Skin epidermis (tissue), 12 donors: Measurements from ENCODE around the gene TPSAB1.
"Not testable (repeated sequence)": the region's sequence is repeated elsewhere in the genome, so short reads cannot be mapped to it uniquely, and the experiment has no call there.

Source experiments
- H3K27ac ChIP-seq, 21 experiments: fragments of 200-600 bp; sonication (generic) in 11 of 21; one replicate each; pipeline ENCODE4 v1.5.0; 2020; ENCODE audit warnings: mild to moderate bottlenecking in 3 of 21, inconsistent platforms in 2 of 21, moderate library complexity in 2 of 21
- H3K4me3 ChIP-seq, 7 experiments: fragments of 200-600 bp; sonication (generic) in 2 of 7; one replicate each; pipeline ENCODE4 v1.5.0; 2020; ENCODE audit warnings: inconsistent platforms in 2 of 7, mild to moderate bottlenecking in 2 of 7, moderate library complexity in 1 of 7

The TPSAB1 gene

DNA sequence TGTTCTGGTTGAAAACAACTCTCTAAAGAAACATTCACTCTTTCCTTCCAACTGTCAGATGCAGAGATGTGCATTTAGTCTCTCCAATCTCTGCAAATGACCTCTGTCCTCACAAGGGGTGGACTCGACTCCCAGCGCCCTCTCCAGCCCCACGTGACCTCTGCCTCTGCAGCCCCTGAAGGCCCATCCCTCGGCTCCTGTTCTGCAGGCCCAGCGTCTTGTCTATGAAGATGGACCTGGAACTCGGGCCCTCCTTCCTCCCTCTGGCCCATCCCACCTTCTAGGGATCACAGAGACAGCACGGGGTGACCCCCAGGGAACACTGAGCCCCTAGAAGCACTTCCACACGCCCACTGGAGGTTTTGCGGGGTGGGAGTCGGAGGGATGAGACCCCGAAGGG lies 2.9 kb downstream of the TPSAB1 start:
- H3K27ac ChIP-seq, H3K4me3 ChIP-seq: not testable (repeated sequence)

DNA sequence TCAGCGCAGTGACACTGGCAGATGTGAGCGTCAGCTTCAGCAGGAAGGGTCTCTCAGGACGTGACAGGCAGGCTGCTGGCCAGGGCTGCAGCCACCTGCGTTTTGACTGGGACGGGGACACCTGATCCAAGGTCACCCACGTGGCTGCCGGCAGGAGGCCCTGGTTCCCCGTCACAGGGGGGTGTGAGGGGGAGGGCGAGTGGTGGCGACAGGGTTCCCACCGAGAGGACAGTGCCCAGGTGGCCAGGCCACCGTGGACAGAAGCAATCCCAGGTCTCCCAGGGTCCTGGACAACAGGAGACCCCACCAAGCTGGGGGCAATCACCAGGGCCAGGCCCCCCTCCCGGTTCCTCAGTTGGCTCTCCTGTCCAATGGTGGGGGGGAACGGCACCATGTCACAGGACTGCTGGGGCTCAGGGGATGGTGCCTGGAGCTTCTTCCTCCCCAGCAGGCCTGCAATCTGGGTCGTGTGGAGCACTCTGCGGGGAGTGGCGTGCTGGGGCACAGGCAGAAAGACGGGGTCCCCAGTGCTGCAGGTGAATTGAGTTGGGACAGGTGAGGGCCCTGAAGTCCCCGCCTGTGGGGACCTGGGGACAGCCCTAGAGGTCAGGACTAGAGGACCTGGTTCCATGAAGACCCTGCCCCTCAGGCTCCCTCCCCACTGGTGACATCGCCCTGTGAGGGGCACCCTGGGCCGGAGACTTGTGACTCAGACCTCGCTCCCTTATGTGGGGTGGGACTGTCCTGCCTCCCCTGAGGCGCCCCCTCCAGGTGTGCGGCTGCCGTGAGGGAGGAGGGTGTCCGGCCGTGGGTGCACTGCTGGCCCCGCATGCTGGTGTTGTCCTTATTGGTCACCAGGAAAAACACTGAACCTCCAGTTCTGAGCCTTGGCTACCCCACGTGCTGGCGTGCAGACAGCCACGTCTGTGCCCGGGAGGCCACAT lies 3.7 kb downstream of the TPSAB1 start:
- not testable (repeated sequence) for H3K4me3 ChIP-seq, H3K27ac ChIP-seq

DNA sequence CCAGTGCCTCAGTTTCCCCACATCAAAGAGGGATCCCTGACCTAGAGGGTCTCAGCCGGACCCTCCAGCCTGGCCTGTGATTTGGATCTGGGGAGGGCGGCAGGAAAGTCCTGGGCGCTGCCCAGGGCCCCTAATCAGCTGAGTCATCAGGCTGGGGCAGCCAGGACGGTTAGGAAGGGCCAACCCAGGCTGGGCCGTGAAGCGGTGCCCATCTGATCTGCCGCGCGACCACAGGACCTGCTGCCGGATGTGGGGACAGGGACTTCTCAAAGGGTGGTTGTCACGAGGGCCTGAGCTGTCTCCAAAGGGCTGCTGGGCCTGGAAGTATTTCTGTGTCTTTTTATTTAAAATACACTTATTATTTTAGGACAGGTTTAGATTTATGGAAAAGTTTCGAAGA lies 4.4 kb downstream of the TPSAB1 start:
- Histone ChIP-seq H3K4me3 (no peak overlapping the region), H3K27ac (no peak overlapping the region)

DNA sequence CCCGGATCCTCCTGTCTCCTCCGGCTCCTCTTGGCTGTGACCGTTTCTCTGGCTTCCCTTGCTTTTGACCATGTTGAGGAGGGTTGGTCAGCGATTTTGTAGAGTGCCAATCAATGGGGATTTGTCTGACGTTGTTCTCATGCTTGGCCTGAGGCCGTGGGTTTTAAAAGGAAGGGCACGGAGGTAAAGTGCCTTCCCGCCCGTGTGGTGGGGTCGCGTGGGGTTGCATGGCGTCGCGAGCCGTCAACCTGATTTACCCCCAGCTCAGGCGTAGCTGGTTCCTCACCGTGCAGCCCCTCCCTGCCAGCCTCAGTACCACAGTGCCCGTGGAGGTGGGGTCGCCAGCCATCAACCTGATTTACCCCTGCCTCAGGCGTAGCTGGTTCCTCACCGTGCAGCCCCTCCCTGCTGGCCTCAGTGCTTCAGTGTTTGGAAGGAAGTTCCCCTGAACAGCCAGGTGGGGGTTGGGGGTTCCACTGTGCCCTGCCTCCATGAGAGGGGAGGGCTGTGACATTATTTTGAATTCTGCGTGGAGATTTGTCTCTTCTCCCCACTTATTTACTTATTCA lies 5.0 kb downstream of the TPSAB1 start:
- Histone ChIP-seq H3K27ac (no peak overlapping the region), H3K4me3 (no peak overlapping the region)

DNA sequence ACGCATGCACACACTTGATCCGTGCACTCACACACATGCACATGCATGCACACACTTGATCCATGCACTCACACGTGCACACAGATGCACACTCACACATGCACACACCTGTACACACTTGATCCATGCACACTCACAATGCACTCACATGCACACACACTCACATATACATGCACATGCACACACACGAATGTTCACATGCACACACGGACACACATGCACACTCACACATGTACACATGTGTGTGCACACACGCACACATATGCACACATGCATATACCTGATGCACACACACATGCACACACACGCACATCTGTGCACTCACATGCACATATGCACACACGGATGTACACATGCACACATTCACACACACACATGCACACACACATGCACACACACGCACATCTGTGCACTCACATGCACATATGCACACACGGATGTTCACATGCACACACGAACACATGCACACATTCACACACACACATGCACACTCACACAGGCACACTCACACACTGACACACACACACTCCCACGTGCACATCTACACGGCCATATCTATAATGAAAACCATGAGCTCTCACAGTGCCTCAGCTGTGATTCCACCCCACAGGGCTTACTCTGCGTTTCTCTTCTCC lies 7.5 kb downstream of the TPSAB1 start:
- not testable (repeated sequence) for H3K4me3 ChIP-seq, H3K27ac ChIP-seq

DNA sequence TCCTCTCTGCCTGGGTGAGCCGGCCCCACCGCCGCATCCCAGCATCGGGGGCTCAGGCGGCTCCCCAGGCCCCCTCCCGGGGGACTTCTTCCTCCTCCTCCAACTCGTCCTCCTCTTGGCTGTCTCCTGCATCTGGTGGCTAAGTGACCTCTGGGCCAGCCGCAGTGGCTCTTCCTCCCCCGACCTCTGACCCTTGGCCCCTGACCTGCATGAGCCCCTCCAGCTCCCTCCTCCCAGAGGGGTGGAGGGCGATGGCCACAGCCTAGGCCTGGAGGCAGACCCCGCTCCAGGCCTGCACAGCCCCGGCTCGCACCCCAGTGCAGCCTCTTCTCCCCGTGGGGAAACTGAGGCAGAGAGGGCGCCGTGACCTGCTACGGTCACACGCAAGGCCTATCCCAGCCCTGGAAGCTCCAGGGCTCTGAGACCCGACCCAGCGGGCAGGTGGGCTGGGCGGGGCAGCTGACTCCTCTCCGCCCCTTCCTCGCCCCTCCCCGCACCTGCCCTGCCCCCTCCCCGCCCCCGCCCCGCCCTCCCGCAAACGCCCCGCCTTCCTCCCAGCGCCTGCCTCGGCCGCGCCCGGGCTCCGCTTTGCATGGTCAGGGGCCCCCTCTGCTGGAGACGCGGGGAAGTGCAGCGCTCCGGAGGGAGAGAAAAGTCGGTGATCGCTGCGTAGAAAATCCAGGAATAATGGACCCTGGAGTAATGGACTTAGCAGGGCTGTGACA lies 8.7 kb downstream of the TPSAB1 start:
- not testable (repeated sequence) for H3K27ac ChIP-seq, H3K4me3 ChIP-seq

DNA sequence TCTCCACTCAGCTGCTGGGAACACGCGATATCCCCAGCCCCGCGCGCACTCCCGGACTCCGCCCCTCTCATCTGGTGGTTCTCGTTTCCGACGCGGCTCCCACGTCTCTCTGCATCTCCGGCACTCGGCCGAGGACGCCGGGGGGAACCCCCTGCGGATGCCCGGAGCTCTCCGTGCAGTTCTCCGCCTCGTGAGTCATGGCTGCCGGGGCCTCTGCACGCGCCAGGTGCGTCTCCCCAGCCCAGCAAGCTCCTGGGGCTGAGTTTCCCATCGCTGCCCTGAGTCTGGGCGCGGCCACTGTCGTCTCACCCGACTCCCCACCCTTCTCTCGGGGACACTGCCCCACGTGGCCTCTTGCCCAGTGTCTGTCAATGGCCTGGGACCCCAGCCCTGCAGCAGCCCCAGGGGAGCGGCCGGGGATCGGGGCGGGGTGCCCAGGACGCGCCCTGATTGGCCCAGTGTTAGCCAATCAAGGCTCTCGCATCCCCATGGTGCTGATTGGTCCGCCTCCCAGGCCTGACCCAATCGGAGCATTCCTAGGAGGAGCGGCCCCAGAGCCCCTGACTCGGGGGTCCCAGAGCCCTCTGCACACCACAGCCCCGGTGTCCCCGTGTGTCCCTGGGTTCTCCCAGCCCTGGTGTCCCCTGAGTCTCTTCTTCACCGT lies 13.3 kb downstream of the TPSAB1 start:
- H3K27ac ChIP-seq, H3K4me3 ChIP-seq: not testable (repeated sequence)

DNA sequence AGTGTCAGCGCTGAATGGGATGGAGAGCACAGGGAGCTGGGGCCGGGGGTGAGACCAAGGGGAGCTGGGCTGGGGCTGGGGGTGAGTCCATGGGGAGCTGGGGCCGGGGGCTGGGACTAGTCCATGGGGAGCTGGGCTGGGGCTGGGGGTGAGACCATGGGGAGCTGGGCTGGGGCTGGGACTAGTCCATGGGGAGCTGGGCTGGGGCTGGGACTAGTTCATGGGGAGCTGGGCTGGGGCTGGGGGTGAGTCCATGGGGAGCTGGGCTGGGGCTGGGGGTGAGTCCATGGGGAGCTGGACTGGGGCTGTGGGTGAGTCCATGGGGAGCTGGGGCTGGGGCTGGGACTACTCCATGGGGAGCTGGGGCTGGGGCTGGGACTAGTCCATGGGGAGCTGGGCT lies 14.3 kb downstream of the TPSAB1 start:
- H3K27ac ChIP-seq, H3K4me3 ChIP-seq: not testable (repeated sequence)

DNA sequence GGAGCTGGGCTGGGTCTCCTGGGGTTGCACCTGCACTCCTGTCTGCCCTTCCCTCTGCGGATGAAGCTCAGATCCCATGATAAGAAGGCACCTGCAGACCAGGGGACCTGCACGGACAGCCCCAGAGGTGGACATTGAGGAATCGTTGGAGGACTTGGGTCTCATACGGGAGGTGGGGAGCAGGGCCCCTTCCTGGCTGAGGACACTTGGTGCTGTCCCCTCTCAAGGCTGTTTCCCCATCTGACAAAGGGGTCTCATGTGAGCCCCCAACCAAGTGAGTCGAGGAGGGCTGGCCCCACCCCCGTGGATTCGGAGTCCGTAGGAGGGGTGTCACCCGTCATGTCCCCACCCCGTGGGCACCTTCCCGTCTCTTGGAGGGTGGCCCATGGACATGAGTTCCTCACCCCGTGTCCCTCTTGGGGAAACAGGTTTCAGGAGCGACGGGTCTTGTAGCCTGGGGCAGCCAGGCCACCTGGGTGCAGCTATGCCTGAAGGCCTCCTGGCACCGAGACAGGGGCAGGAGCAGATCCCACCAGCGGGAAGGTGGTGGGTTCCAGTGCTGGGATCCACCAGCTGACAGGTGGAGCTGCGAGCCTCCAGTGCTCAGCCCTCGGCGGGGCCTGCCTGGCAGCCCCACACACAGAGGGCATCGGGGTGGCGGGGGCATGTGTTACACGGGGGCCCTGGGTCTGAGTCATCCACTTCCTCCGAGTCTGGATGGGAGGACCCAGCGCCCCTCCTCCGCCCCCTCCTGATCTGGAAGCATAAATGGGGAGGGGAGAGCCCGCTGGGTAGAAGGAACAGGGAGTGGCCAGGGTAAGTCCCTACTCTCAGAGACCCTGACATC lies 15.0 kb downstream of the TPSAB1 start, which contains the start of gene TPSD1:
Gene TPSD1 (plus strand): TSS at position 794 of the 847 bp plus-strand sequence. CDS start 212 bp downstream, outside the sequence.
- not testable (repeated sequence) for H3K27ac ChIP-seq, H3K4me3 ChIP-seq

DNA sequence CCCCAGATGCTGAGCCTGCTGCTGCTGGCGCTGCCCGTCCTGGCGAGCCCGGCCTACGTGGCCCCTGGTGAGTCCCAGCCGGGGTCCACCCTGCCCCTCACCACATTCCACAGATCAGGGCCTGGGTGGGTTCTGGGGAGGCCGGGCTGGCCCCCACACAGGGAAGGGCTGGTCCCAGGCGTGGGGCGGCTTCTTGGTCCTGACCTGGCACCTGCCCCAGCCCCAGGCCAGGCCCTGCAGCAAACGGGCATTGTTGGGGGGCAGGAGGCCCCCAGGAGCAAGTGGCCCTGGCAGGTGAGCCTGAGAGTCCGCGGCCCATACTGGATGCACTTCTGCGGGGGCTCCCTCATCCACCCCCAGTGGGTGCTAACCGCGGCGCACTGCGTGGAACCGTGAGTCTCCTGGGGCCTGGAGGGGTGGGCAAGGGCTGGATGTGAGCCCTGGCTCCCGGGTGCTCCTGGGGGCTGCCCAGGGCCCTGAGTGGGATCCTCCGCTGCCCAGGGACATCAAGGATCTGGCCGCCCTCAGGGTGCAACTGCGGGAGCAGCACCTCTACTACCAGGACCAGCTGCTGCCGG lies 15.9 kb downstream of the TPSAB1 start:
- not testable (repeated sequence) for H3K27ac ChIP-seq, H3K4me3 ChIP-seq

DNA sequence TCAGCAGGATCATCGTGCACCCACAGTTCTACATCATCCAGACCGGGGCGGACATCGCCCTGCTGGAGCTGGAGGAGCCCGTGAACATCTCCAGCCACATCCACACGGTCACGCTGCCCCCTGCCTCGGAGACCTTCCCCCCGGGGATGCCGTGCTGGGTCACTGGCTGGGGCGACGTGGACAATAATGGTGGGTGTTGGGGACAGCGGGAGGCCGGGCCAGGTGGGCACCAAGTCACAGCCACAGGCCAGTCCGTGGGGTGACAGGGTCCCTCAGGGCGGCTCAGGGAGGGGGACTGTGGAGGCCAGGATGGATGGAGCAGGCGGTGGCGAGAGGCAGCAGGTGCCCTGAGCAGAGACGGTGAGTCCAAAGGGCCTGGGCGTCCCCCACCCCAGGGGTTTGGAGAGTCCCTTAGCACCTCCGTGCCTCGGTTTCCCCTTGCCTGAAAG lies 16.4 kb downstream of the TPSAB1 start:
- H3K4me3 ChIP-seq, result no peak overlapping the region
- no peak overlapping the region for H3K27ac ChIP-seq

DNA sequence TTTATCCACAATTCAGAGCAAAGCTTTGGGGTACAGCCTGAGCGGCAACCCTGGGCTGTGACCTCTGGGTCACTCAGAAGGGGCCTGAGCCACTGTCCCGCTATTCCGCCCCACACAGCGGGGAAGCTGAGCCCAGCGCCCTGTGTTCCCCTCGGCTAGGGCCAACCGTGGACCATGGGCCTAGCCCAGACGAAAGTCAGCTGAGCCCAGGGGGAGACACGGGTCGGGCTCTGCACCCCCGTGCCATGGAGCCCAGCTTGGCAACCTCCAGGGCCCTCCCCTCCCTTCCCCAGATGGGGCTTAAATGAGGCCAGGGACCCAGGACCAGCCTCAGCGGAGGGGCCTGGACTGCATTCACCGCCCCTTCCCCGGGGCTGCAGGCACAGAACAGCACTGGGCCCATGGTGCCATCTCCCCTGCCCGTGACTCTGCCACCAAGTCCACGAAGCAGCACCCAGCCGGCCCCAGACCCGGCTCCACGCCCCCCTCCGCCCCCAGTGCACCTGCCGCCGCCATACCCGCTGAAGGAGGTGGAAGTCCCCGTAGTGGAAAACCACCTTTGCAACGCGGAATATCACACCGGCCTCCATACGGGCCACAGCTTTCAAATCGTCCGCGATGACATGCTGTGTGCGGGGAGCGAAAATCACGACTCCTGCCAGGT lies 17.2 kb downstream of the TPSAB1 start:
- no peak overlapping the region for H3K4me3 ChIP-seq
- no peak overlapping the region for H3K27ac ChIP-seq

DNA sequence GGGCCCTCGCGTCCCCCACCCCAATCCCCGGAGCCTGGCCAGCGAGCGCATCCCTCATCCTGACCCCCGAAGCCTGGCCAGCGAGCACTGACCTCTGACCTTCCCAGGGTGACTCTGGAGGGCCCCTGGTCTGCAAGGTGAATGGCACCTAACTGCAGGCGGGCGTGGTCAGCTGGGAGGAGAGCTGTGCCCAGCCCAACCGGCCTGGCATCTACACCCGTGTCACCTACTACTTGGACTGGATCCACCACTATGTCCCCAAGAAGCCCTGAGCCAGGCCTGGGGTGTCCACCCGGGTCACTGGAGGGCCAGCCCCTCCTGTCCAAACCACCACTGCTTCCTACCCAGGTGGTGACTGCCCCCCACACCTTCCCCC lies 17.7 kb downstream of the TPSAB1 start:
- Histone ChIP-seq H3K4me3 (no peak overlapping the region), H3K27ac (no peak overlapping the region)

DNA sequence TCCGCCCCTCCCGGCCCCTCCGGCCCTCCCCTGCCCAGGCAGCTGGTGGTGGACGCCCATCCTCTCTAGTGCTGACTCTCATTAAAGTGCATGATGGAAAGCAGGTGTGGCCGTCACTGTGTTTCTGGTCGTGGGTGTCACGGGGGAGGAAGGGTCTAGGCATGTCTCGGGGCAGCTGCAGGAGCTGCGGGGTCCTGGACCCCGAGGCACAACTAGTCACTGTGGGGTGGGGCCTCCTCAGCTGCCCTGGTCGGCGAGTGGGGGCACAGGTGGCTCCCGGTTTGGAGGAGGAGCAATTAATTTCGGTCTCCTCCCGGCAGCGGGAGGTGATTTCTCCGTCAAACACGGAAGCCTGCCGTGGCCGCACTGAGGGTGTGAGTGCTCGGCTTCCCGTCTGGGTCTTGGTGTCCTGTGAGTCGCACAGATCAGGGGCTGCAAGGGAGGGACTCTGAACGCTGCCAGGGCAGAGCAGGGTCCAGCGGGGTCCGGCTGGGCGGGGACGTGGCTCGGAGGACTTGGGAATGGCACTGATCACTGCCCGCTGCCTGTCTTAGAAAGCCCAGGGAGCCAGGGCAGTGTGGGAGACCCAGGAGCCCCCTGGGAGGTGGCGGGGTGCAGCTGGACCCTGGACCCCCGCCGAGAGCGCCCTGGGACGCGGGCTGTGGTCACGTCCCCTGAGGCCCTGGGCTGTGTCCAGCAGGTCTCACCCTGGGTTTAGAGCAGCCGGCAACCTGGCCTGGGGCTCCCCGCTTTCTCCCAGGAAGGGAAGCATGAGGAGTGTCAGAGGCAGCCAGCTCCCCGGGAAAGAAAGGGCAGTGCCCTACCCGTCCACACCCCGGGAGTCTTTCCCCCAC lies 18.6 kb downstream of the TPSAB1 start:
- Histone ChIP-seq H3K4me3 (no peak overlapping the region), H3K27ac (peak overlapping the region in 1 of 21 experiments; percentile 5)

DNA sequence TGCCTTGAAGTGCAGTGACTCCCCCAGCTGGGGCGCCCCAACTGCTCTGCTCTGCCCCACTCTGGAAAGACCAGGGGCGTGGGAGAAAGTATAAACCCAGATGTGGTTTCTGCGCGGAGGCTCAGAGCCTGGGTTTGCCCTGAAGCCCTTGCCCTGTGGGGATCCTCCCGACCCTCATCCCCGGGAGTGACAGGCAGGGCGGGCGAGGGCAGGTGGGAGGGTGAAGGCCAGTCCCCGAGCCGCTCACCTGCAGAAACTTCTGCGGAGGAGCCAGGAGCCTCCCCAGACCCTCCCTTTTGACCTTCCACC lies 19.2 kb downstream of the TPSAB1 start:
- H3K4me3 ChIP-seq, result no peak overlapping the region
- H3K27ac ChIP-seq, result no peak overlapping the region

DNA sequence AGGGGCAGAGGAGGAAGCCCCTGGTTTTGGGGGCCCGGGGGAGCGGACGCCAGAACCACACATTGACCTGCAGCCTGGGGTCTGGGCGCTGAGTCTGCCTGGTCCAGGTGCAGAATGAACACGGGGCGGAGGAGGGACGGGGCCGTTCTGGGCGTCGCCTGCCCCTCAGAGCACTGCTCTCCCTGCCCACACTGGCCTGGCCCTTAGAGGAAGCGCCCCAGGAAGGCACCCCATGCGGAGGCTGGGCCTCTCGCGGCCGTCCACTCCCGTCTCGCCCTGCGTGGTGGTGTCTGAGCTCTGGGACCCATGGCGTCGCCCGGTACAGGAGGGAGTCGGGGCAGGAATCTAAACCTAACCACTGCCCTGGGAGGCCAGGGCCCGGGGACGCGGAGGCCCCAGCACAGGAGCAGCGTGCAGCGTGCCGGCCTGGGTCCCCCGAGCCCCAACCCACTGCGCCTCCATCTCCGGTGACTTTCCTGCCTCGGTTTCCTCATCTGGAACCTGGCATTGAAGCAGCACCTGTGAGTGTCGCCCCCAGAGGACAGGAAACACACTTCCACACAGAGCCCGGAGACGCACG lies 19.7 kb downstream of the TPSAB1 start:
- H3K4me3 ChIP-seq, result no peak overlapping the region

More for the DNA sequence above, 19.7 kb downstream of the TPSAB1 start:
- no peak overlapping the region for H3K27ac ChIP-seq
